K562 (cell line): ENCODE measurements around the gene RIT1. TPM values are rescaled to one million over a fixed set of nuclear protein-coding genes. Genes with fewer than 3 reads are reported as not detected.

ENCODE experiments used
- ATAC-seq: fragments of 200-7000 bp; cut with Tn5 transposase; 3 replicates; pipeline ENCODE4 v1.9.1; 2020; ENCODE audit warnings: moderate library complexity
- BruUV-seq: library from RNA; stranded (reverse); fragments of 400-500 nt; replicated peaks from 2 replicates; lab custom pipeline; 2021; lab: Mats Ljungman, UMichigan
- CTCF ChIA-PET: fragments of 300-600 bp; formaldehyde crosslinking; extraction: SDS; loops from one replicate; lab custom pipeline; 2021; ENCODE audit warnings: low intra/inter-chr PET ratio; lab: Yijun Ruan, JAX
- POLR2A ChIA-PET: fragments of 300-600, 350-650 bp; sonication (Branson Sonifier 250); formaldehyde crosslinking; extraction: SDS; loops from one replicate; lab custom pipeline; 2021; ENCODE audit warnings: antibody characterized with exemption, inconsistent platforms; lab: Yijun Ruan, JAX
- DNase-seq, 4 experiments: peaks; one replicate each; pipeline versions ENCODE4 v3.0.0 to v3.0.0-alpha.2; 2011 to 2018; ENCODE audit warnings: low spot score in 3 of 4, mixed read lengths in 3 of 4; ENCODE audit errors: extremely low read depth in 1 of 4
- FAIRE-seq: peaks from 2 replicates; lab custom pipeline; 2011; peaks lifted over from hg19 to GRCh38; lab: Jason Lieb, UNC
- H2AFZ ChIP-seq: 2 replicates; pipeline ENCODE4 v1.6.0; 2011; ENCODE audit warnings: low read depth, low read length, control low read depth, inconsistent platforms
- H3K27ac ChIP-seq: fragments of 200-600 bp; 3 replicates; pipeline ENCODE4 v1.8.0; 2011; ENCODE audit warnings: low read depth, mild to moderate bottlenecking, control low read depth, inconsistent platforms, low read length, moderate library complexity, mixed read lengths; ENCODE audit errors: extremely low read depth
- H3K27me3 ChIP-seq, 2 experiments: fragments of 300-600 bp in 1 of 2; 2 replicates in 1 of 2; 3 replicates in 1 of 2; pipeline versions ENCODE4 v1.6.0 to v1.8.0; 2011; ENCODE audit warnings: inconsistent platforms in 2 of 2, low read length in 2 of 2, mild to moderate bottlenecking in 1 of 2, mixed read lengths in 1 of 2, moderate library complexity in 1 of 2; ENCODE audit not compliant: control insufficient read depth in 2 of 2, insufficient read depth in 2 of 2
- H3K36me3 ChIP-seq: fragments of 300-600 bp; 3 replicates; pipeline ENCODE4 v1.8.0; 2011; ENCODE audit warnings: mild to moderate bottlenecking, low read length, inconsistent platforms; ENCODE audit not compliant: control insufficient read depth, insufficient read depth
- H3K4me1 ChIP-seq, 2 experiments: fragments of 200-600 bp in 1 of 2; replicated peaks in 1 of 2; 2 replicates in 1 of 2; 3 replicates in 1 of 2; pipeline versions ENCODE4 v1.5.1 to v1.8.0; 2011; ENCODE audit warnings: inconsistent platforms in 2 of 2, low read length in 2 of 2, mild to moderate bottlenecking in 1 of 2, mixed read lengths in 1 of 2, moderate library complexity in 1 of 2; ENCODE audit not compliant: control insufficient read depth in 2 of 2, insufficient read depth in 2 of 2
- H3K4me2 ChIP-seq: 2 replicates; pipeline ENCODE4 v1.6.1; 2011; ENCODE audit warnings: low read length, control low read depth, inconsistent platforms, mixed read lengths; ENCODE audit not compliant: insufficient read depth
- H3K4me3 ChIP-seq: fragments of 200-600 bp; sonication (generic), shearing (Covaris generic); 2 replicates; pipeline ENCODE4 v1.5.1; 2016; ENCODE audit warnings: control low read depth, inconsistent platforms
- H3K79me2 ChIP-seq: fragments of 200-600 bp; 3 replicates; pipeline ENCODE4 v1.8.0; 2011; ENCODE audit warnings: low read length, inconsistent platforms; ENCODE audit not compliant: control insufficient read depth, insufficient read depth
- H3K9ac ChIP-seq, 2 experiments: 2 replicates each; pipeline versions ENCODE4 v1.6.0 to v1.6.1; 2011; ENCODE audit warnings: low read depth in 2 of 2, low read length in 2 of 2, control low read depth in 1 of 2, inconsistent platforms in 1 of 2, mild to moderate bottlenecking in 1 of 2, mixed read lengths in 1 of 2; ENCODE audit not compliant: insufficient read depth in 1 of 2
- H3K9me1 ChIP-seq: one replicate; pipeline ENCODE4 v1.6.0; 2011; ENCODE audit warnings: inconsistent platforms, mild to moderate bottlenecking, low read length, moderate library complexity; ENCODE audit not compliant: control insufficient read depth, insufficient read depth
- H3K9me3 ChIP-seq: replicated peaks from 2 replicates; pipeline ENCODE4 v1.5.1; 2011; ENCODE audit warnings: low read depth, low read length, inconsistent platforms; ENCODE audit not compliant: control insufficient read depth, insufficient read depth
- H4K20me1 ChIP-seq: replicated peaks from 2 replicates; pipeline ENCODE4 v1.6.1; 2011; ENCODE audit warnings: low read length, inconsistent platforms, mixed read lengths; ENCODE audit not compliant: control insufficient read depth, insufficient read depth
- CC2D1A ChIP-seq: fragments of 450-650 bp; IDR thresholded peaks from 2 replicates; pipeline ENCODE4 v1.6.1; 2017; ENCODE audit warnings: mild to moderate bottlenecking
- CTBP1 ChIP-seq: fragments of 450-650 bp; IDR thresholded peaks from 2 replicates; pipeline ENCODE4 v1.6.1; 2016; ENCODE audit warnings: borderline replicate concordance
- FOXM1 ChIP-seq, 2 experiments: fragments of 450-650 bp in 1 of 2; sonication (generic) in 1 of 2; formaldehyde crosslinking in 1 of 2; IDR thresholded peaks; 2 replicates each; pipeline versions ENCODE4 v1.6.1 to v1.9.0; 2017 to 2022; ENCODE audit warnings: low read depth in 2 of 2, mild to moderate bottlenecking in 2 of 2, missing genetic modification reagents in 1 of 2, moderate library complexity in 1 of 2
- ILK ChIP-seq: fragments of 450-650 bp; IDR thresholded peaks from 2 replicates; pipeline ENCODE4 v1.6.1; 2016; ENCODE audit warnings: missing genetic modification characterization, low read depth, mild to moderate bottlenecking, missing compliant biosample characterization, moderate library complexity, borderline replicate concordance
- LCOR ChIP-seq: sonication (generic); formaldehyde crosslinking; IDR thresholded peaks from 2 replicates; pipeline ENCODE4 v1.8.0; 2022; ENCODE audit warnings: mild to moderate bottlenecking, missing genetic modification reagents
- NFIC ChIP-seq: fragments of 450-650 bp; IDR thresholded peaks from 2 replicates; pipeline ENCODE4 v1.6.1; 2017; ENCODE audit warnings: mild to moderate bottlenecking, inconsistent platforms
- PML ChIP-seq: IDR thresholded peaks from 2 replicates; pipeline ENCODE4 v1.6.1; 2012; ENCODE audit warnings: low read length, inconsistent platforms
- RFX7 ChIP-seq: fragments of 250-450 bp; sonication (Bioruptor Pico); IDR thresholded peaks from 2 replicates; pipeline ENCODE4 v1.5.1; 2021; ENCODE audit warnings: mild to moderate bottlenecking
- SMARCA5 ChIP-seq: fragments of 450-650 bp; IDR thresholded peaks from 2 replicates; pipeline ENCODE4 v1.6.1; 2016
- TSC22D4 ChIP-seq: fragments of 450-650 bp; IDR thresholded peaks from 2 replicates; pipeline ENCODE4 v1.6.1; 2016; ENCODE audit warnings: missing genetic modification characterization, missing biosample characterization, control low read depth
- ZKSCAN1 ChIP-seq: fragments of 150-350 bp; IDR thresholded peaks from 2 replicates; pipeline ENCODE4 v1.6.1; 2016; ENCODE audit warnings: low read depth, low read length
- ZNF584 ChIP-seq: fragments of 200-800 bp; sonication (Bioruptor generic); IDR thresholded peaks from 2 replicates; pipeline ENCODE4 v1.6.1; 2016; ENCODE audit warnings: low read depth, mild to moderate bottlenecking, missing genetic modification characterization, missing compliant biosample characterization
- WGBS: fragments of 100-300 bp; shearing (Covaris generic); methylation state at CpG from one replicate; pipeline ENCODE4 v1.1.6; 2016; ENCODE audit warnings: low coverage, mixed read lengths; ENCODE audit not compliant: insufficient coverage; ENCODE audit errors: missing lambda C conversion rate; 5-methylcytosine and 5-hydroxymethylcytosine counted together
- in situ Hi-C: fragments of 300-500 bp; cut with MboI; formaldehyde crosslinking; loops from 4 replicates; pipeline ENCODE4 v1.15.0; 2018; ENCODE audit warnings: inconsistent platforms, mixed read lengths
- intact Hi-C: fragments of 100-400 bp; cut with micrococcal nuclease; formaldehyde crosslinking; loops from 2 replicates; pipeline ENCODE4 v1.14.2; 2022
- polyA plus RNA-seq, 8 experiments: library from polyadenylated mRNA; depleted of rRNA in 4 of 8; stranded (reverse) in 5 of 8; unstranded in 3 of 8; fragments of >200 nt; fragmentation: Nextera tagmentation in 2 of 8; fragmentation: Illumina TruSeq in 1 of 8; extraction: Ambion mirVana in 2 of 8; extraction: Trizol in 1 of 8; gene quantifications; 2 replicates each; pipeline versions ENCODE4 v1.2.1 to v1.2.3, GENCODE V29; 2011 to 2014; ENCODE audit warnings: inconsistent platforms in 1 of 8, missing spikeins in 1 of 8
- total RNA-seq, 7 experiments: library from RNA; depleted of rRNA in 6 of 7; stranded (reverse); fragments of >200 nt in 6 of 7; fragmentation: Illumina TruSeq in 2 of 7; extraction: Trizol in 2 of 7; gene quantifications; 2 replicates each; pipeline versions ENCODE4 v1.2.1 to v1.2.3, GENCODE V29; 2011 to 2021; ENCODE audit warnings: low replicate concordance in 1 of 7
- TF ChIP-seq, protein P1 (sequence below): fragments of 450-650 bp; IDR thresholded peaks from 2 replicates; pipeline ENCODE4 v1.6.1; 2018; ENCODE audit not compliant: partially characterized antibody
- TF ChIP-seq, protein P2 (sequence below), 2 experiments: fragments of 150-350 bp in 1 of 2; IDR thresholded peaks; 2 replicates each; pipeline ENCODE4 v1.6.1; 2012 to 2016; ENCODE audit warnings: low read depth in 2 of 2, low read length in 2 of 2, mild to moderate bottlenecking in 1 of 2, moderate library complexity in 1 of 2

Gene RIT1
- total and polyA plus RNA-seq, 9 of the 15 experiments (the other 6 are each of a cell fraction or from before 2014, with no cell fraction given) = 13.5 to 57.6 (median 22.9) TPM

DNA sequence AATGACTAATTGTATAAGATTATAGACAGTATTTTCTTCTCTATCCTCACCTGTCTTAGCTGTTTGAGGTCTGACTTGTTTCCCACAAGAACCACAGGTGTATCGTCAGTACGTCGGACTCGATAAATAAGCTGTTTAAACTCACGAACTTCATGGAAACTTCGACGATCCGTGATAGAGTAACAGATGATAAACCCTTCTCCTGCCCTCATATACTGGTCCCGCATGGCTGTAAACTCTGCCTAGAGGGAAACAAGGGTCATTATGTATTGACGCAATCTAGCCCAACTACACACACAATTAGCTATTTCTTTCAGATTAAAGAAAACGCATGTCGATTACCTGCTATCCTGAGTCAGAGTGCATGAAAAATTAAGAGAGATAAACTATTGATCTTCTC is 6.9 kb downstream of the RIT1 start (continued):
- TF ChIP-seq, protein P1, sequence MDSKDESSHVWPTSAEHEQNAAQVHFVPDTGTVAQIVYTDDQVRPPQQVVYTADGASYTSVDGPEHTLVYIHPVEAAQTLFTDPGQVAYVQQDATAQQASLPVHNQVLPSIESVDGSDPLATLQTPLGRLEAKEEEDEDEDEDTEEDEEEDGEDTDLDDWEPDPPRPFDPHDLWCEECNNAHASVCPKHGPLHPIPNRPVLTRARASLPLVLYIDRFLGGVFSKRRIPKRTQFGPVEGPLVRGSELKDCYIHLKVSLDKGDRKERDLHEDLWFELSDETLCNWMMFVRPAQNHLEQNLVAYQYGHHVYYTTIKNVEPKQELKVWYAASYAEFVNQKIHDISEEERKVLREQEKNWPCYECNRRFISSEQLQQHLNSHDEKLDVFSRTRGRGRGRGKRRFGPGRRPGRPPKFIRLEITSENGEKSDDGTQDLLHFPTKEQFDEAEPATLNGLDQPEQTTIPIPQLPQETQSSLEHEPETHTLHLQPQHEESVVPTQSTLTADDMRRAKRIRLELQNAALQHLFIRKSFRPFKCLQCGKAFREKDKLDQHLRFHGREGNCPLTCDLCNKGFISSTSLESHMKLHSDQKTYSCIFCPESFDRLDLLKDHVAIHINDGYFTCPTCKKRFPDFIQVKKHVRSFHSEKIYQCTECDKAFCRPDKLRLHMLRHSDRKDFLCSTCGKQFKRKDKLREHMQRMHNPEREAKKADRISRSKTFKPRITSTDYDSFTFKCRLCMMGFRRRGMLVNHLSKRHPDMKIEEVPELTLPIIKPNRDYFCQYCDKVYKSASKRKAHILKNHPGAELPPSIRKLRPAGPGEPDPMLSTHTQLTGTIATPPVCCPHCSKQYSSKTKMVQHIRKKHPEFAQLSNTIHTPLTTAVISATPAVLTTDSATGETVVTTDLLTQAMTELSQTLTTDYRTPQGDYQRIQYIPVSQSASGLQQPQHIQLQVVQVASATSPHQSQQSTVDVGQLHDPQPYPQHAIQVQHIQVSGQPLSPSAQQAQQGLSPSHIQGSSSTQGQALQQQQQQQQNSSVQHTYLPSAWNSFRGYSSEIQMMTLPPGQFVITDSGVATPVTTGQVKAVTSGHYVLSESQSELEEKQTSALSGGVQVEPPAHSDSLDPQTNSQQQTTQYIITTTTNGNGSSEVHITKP = no peak
- no peak for TF ChIP-seq TSC22D4 (tag)
- TF ChIP-seq, all 486 proteins: peak for 0

DNA sequence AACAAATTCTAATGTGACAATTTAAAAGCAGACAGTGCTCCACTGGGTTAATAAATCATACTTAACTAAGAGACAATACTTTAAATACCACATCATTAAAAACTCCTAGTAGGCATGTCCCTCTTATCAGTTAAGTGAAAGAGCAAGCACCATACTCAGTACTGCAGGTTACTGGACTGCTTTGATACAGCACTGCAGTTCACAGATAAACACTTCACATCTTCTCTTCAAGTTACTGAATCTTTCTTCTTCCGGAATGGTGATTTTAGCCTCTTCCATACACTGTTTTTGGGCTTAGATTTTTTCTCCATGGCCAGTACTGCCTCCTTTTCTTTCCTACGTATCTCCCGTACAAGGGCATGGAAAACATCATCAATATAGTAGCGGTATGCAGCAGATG is 11.0 kb downstream of the RIT1 start:
- H3K27ac ChIP-seq = peak overlapping the region; percentile 28; the same call in 1 of the 3 replicates
- ChIA-PET CTCF (no interaction called here), POLR2A (interaction anchor here (1.2 to 2.0 kb wide), 3 partner anchors 10 to 57 kb away, joined by 3 to 5 read pairs (median 5); no protein-coding TSS in a partner anchor)
- H3K27me3 ChIP-seq = no peaks in the 10 kb centered on the region
- H3K4me2 ChIP-seq = no peak overlapping the region
- no peaks in the 10 kb centered on the region for H4K20me1 ChIP-seq
- H3K36me3 ChIP-seq = peaks cover 75% of the 10 kb centered on the region
- peak in 3 of 4 experiments; percentile 35 to 74 (median 61) for DNase-seq
- peak; percentile 93 for ATAC-seq
- WGBS = 21% methylated on average over 4 of the region's 4 CpGs
- H3K79me2 ChIP-seq = no peaks in the 10 kb centered on the region
- intact Hi-C loops (no loop called here), in situ Hi-C loops (no loop called here)
- H3K4me3 ChIP-seq = no peak overlapping the region
- no peak overlapping the region for H3K9ac ChIP-seq
- no peak overlapping the region for H2AFZ ChIP-seq
- H3K9me1 ChIP-seq = no peaks in the 10 kb centered on the region
- H3K4me1 ChIP-seq = peaks cover 3 to 13% of the 10 kb centered on the region in 2 experiments; a peak in 3 of 5 replicates
- BruUV-seq = TSS peak; percentile 27
- H3K9me3 ChIP-seq = no peaks in the 10 kb centered on the region
- peak; percentile 82 for FAIRE-seq
- TF ChIP-seq RFX7 (CRISPR knock-in tag) (no peak), NFIC (peak; percentile 60), CTBP1 (peak; percentile 29; the same call in 1 of the 2 replicates), PML (peak; percentile 73), ILK (tag) (no peak), FOXM1 (IDR thresholded peaks at IDR 0.05; ENCODE audit: low read depth) (peak; percentile 80), FOXM1 (CRISPR knock-in tag; IDR thresholded peaks at IDR 0.05; ENCODE audit: low read depth) (no peak), CC2D1A (peak; percentile 31; the same call in 1 of the 2 replicates), ZNF584 (CRISPR knock-in tag) (peak; percentile 51; the same call in 1 of the 2 replicates), LCOR (0 out of 2 replicates have a peak, but pooled peaks have one; percentile 24), ZKSCAN1 (peak; percentile 83), SMARCA5 (peak; percentile 24; the same call in 1 of the 2 replicates)
- TF ChIP-seq, protein P2, sequence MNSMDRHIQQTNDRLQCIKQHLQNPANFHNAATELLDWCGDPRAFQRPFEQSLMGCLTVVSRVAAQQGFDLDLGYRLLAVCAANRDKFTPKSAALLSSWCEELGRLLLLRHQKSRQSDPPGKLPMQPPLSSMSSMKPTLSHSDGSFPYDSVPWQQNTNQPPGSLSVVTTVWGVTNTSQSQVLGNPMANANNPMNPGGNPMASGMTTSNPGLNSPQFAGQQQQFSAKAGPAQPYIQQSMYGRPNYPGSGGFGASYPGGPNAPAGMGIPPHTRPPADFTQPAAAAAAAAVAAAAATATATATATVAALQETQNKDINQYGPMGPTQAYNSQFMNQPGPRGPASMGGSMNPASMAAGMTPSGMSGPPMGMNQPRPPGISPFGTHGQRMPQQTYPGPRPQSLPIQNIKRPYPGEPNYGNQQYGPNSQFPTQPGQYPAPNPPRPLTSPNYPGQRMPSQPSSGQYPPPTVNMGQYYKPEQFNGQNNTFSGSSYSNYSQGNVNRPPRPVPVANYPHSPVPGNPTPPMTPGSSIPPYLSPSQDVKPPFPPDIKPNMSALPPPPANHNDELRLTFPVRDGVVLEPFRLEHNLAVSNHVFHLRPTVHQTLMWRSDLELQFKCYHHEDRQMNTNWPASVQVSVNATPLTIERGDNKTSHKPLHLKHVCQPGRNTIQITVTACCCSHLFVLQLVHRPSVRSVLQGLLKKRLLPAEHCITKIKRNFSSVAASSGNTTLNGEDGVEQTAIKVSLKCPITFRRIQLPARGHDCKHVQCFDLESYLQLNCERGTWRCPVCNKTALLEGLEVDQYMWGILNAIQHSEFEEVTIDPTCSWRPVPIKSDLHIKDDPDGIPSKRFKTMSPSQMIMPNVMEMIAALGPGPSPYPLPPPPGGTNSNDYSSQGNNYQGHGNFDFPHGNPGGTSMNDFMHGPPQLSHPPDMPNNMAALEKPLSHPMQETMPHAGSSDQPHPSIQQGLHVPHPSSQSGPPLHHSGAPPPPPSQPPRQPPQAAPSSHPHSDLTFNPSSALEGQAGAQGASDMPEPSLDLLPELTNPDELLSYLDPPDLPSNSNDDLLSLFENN (IDR thresholded peaks at IDR 0.05; ENCODE audit: low read depth in 2 of 2, low read length in 2 of 2) = 0 out of 4 replicates have a peak, but pooled peaks of 1 of the 2 experiments have one; percentile 31
